ENCODE results near the gene UBE2H.

UBE2H gene

DNA sequence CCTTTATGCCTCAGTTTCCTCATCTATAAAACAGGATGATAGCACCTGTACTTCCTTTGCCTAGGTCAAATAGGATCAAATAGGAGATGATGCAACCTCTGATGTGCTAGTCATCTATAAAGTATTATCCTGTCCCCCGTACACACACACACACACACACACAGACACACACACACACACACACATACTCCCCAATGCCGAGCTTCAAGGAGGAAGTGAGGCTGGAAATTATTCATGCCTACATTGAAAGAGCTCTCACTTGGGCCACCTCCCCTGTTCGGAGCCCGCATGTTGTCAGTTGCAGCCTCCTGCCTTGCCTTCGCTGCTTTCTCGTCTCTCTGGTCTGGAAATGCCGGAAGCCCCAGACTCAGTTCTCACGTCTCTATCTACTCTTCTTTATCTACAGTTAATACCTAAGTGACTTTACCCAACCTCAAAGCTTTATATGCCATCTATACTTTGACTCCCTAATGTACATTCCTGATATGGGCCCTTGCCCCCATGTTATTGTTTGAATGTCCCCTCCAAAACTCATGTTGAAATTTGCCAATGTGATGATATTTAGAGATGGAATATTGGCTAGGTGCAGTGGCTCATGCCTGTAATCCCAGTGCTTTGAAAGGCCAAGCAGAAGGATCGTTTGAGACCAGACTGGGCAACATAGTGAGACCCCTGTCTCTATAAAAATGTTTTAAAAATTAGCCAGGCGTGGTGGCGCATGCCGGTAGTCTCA, 6.9 kb upstream of the UBE2H start:
- TF ChIP-seq, protein P1, sequence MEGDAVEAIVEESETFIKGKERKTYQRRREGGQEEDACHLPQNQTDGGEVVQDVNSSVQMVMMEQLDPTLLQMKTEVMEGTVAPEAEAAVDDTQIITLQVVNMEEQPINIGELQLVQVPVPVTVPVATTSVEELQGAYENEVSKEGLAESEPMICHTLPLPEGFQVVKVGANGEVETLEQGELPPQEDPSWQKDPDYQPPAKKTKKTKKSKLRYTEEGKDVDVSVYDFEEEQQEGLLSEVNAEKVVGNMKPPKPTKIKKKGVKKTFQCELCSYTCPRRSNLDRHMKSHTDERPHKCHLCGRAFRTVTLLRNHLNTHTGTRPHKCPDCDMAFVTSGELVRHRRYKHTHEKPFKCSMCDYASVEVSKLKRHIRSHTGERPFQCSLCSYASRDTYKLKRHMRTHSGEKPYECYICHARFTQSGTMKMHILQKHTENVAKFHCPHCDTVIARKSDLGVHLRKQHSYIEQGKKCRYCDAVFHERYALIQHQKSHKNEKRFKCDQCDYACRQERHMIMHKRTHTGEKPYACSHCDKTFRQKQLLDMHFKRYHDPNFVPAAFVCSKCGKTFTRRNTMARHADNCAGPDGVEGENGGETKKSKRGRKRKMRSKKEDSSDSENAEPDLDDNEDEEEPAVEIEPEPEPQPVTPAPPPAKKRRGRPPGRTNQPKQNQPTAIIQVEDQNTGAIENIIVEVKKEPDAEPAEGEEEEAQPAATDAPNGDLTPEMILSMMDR (IDR thresholded peaks at IDR 0.05; ENCODE audit: insufficient read depth, low read length, missing control alignments) = no peak
- no peak overlapping the region for H3K4me3 ChIP-seq (ENCODE audit: low read depth, low read length)
- CTCF ChIA-PET = interaction anchor here (0.6 to 2.3 kb wide), 4 partner anchors 11 to 134 kb away, joined by 3 to 12 read pairs (median 7); no protein-coding TSS in a partner anchor
- POLR2A ChIA-PET = no interaction called here
- no peak for DNase-seq (ENCODE audit: low read depth, low spot score)

DNA sequence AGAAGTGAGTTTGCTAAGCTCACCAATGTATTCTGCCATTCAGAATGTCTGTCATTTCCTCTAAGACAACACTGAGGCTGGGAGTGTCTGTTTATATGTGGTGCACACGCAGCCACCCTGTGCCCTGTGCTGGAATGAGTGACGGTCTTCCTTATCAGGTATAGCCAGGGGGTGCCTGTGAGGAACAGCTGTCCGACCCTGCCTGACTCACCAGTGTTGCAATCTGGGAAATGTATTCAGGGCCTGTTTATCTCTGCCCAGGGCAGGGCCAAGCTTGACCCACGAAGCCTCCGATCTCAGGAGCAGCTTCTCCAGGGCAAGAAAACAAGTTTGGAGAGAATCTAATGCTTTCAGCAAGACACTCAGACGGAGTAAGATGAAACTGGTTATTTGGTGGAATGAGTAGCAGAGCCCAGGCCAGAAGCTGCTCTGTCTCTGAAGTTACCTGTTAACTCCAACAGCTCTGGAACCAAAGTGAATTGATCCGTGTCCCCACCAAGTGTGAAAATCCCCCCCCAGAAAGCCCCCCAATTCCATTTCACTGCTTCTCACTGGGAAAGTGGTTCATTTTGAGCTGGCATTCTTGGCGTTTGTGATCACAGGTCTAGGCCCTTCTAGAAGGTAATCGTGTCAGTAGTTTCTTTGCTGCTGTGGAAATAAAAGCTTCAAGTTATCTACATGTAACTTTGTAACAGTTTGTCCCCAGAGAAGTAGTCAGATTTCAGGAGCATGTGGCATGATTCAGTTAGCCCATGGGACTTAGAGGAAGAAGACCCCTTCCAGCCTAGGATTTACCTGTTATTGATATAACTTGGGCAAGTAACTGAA, 6.1 kb upstream of the UBE2H start:
- POLR2A ChIA-PET = interaction anchor here (0.5 kb wide), 1 partner anchor 22 kb away, joined by 4 read pairs; no protein-coding TSS in a partner anchor

GRCh38 chr7:129955993-129956543, 3.3 kb upstream of the UBE2H start:
- ChIA-PET POLR2A (no interaction called here), CTCF (interaction anchor here (1.5 kb wide), 1 partner anchor 53 kb away, joined by 3 read pairs; no protein-coding TSS in a partner anchor)
- TF ChIP-seq, protein P1 (IDR thresholded peaks at IDR 0.05; ENCODE audit: insufficient read depth, low read length, missing control alignments) = no peak
- H3K4me3 ChIP-seq (ENCODE audit: low read depth, low read length) = no peak overlapping the region
- DNase-seq (ENCODE audit: low read depth, low spot score) = no peak

More for the DNA sequence above, 6.1 kb upstream of the UBE2H start:
- no peak overlapping the region for H3K4me3 ChIP-seq (ENCODE audit: low read depth, low read length)
- DNase-seq (ENCODE audit: low read depth, low spot score) = peak; percentile 33
- TF ChIP-seq, protein P1 (IDR thresholded peaks at IDR 0.05; ENCODE audit: insufficient read depth, low read length, missing control alignments) = no peak
- CTCF ChIA-PET = interaction anchor here (0.6 to 2.3 kb wide), 4 partner anchors 52 to 133 kb away, joined by 3 to 12 read pairs (median 8); no protein-coding TSS in a partner anchor

GRCh38 chr7:129952086-129952652, 591 bp downstream of the UBE2H start:
- ChIA-PET CTCF (interaction anchor here (1.0 to 6.0 kb wide), 4 partner anchors 27 to 123 kb away, joined by 3 to 34 read pairs (median 8); no protein-coding TSS in a partner anchor), POLR2A (interaction anchor here (0.7 to 1.8 kb wide), 3 partner anchors 22 to 127 kb away, joined by 3 to 5 read pairs (median 3); no protein-coding TSS in a partner anchor)
- no peak for DNase-seq (ENCODE audit: low read depth, low spot score)
- peak overlapping the region; percentile 91 for H3K4me3 ChIP-seq (ENCODE audit: low read depth, low read length)
- TF ChIP-seq, protein P1 (IDR thresholded peaks at IDR 0.05; ENCODE audit: insufficient read depth, low read length, missing control alignments) = no peak

DNA sequence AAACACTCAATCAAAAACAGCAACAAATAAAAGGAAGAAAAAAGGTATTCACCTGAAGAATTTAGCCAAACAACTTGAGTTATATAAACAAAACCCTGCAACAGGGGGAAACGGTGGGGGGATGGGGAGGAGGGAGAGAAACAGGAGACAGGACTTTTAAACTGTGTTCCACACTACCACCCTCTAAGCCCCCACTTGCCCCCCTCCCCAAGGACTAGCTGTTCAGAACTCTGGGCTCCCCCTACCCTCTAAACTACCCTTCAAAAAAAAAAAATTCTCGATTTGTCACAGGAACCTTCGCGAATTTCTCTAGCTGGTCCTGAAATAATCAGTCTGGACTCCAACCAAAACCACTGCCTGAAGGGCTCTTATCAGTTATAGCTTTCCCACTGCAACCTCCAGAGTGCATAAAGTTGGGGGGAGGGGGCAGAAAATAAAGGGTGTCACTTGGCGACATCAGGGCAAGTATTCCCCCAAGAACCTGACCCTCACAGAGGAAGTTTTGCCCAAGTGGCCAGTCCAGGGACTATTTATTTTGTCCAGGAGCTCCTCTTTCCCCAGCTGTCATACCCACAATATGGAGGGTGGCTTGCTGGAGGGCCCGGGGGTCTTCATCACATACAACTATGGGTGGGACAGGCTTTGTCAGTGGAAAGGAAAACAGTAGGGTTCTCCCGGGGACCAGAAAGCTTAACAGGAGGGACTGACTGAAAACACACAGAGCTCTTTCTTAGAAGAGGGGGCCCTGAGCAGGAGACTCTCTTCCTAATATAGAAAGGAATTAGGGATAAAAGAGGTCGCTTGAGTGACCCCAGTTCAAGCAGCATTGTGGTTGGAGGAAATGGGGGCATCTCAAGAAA, 1.3 kb downstream of the UBE2H start:
- ChIA-PET CTCF (interaction anchor here (0.9 to 6.0 kb wide), 6 partner anchors 25 to 127 kb away, joined by 3 to 34 read pairs (median 4); no protein-coding TSS in a partner anchor), POLR2A (interaction anchor here (1.2 to 1.8 kb wide), 2 partner anchors 57 to 127 kb away, joined by 3 to 5 read pairs; no protein-coding TSS in a partner anchor)
- no peak for DNase-seq (ENCODE audit: low read depth, low spot score)
- TF ChIP-seq, protein P1 (IDR thresholded peaks at IDR 0.05; ENCODE audit: insufficient read depth, low read length, missing control alignments) = no peak
- peak overlapping the region; percentile 91 for H3K4me3 ChIP-seq (ENCODE audit: low read depth, low read length)
